Breast epithelium (tissue), 4 donors: ENCODE results near the gene PRXL2A. TPM values are rescaled to one million over a fixed set of nuclear protein-coding genes. Genes with fewer than 3 reads are reported as not detected.
A peak's percentile ranks its signal among the peaks of the same experiment; 100 is the strongest.

Experiments used
- DNase-seq, 2 donors: peaks; one replicate each; pipeline ENCODE4 v3.0.0-alpha.2; 2019; ENCODE audit warnings: low spot score in 2 of 2
- H3K27ac ChIP-seq, 2 donors: fragments of 200-600 bp; sonication (generic) in 1 of 2; one replicate each; pipeline ENCODE4 v1.5.1; 2016 to 2019; ENCODE audit warnings: mild to moderate bottlenecking in 1 of 2
- H3K27me3 ChIP-seq, 2 donors: fragments of 200-600 bp; sonication (generic) in 1 of 2; one replicate each; pipeline versions ENCODE4 v1.5.1 to v1.6.0; 2017 to 2019; ENCODE audit warnings: control low read depth in 1 of 2, mild to moderate bottlenecking in 1 of 2
- H3K36me3 ChIP-seq: fragments of 200-600 bp; one replicate; pipeline ENCODE4 v1.5.1; 2019
- H3K4me1 ChIP-seq, 2 donors: fragments of 200-600 bp; sonication (generic); one replicate each; pipeline ENCODE4 v1.5.1; 2016 to 2019; ENCODE audit warnings: control low read depth in 1 of 2
- H3K4me3 ChIP-seq, 3 donors: fragments of 200-600 bp; sonication (generic); 1 replicate in 2 of 3; 2 replicates in 1 of 3; pipeline ENCODE4 v1.5.1; 2016 to 2019; ENCODE audit warnings: mild to moderate bottlenecking in 3 of 3, moderate library complexity in 2 of 3
- H3K9me3 ChIP-seq, 2 donors: fragments of 200-600 bp; sonication (generic) in 1 of 2; one replicate each; pipeline ENCODE4 v1.5.1; 2016 to 2019; ENCODE audit warnings: control low read depth in 1 of 2
- POLR2A ChIP-seq: fragments of 450-650 bp; IDR thresholded peaks from one replicate; pipeline ENCODE4 v1.6.1; 2016; ENCODE audit warnings: antibody characterized with exemption, mild to moderate bottlenecking, moderate library complexity
- POLR2AphosphoS5 ChIP-seq, 3 donors: sonication (generic); formaldehyde crosslinking; IDR thresholded peaks; one replicate each; pipeline ENCODE4 v1.6.1; 2017; ENCODE audit warnings: antibody characterized with exemption in 3 of 3
- intact Hi-C: fragments of 100-400 bp; cut with DNase I; formaldehyde crosslinking; loops from one replicate; pipeline ENCODE4 v1.15.1; 2023; ENCODE audit warnings: low total_unique reads
- total RNA-seq, 3 donors: library from RNA; depleted of rRNA; stranded (reverse); fragments of >200 nt; gene quantifications; one replicate each; pipeline ENCODE4 v1.1.0, GENCODE V29; 2016
- TF ChIP-seq, protein P1 (sequence below), 3 donors: fragments of 450-650 bp; IDR thresholded peaks; one replicate each; pipeline ENCODE4 v1.5.1; 2016 to 2017; ENCODE audit warnings: antibody characterized with exemption in 3 of 3, mild to moderate bottlenecking in 3 of 3, moderate library complexity in 3 of 3

Gene PRXL2A
- total RNA-seq, 3 donors from 2014 or later = 82.3 to 547 (median 88.4) TPM

DNA sequence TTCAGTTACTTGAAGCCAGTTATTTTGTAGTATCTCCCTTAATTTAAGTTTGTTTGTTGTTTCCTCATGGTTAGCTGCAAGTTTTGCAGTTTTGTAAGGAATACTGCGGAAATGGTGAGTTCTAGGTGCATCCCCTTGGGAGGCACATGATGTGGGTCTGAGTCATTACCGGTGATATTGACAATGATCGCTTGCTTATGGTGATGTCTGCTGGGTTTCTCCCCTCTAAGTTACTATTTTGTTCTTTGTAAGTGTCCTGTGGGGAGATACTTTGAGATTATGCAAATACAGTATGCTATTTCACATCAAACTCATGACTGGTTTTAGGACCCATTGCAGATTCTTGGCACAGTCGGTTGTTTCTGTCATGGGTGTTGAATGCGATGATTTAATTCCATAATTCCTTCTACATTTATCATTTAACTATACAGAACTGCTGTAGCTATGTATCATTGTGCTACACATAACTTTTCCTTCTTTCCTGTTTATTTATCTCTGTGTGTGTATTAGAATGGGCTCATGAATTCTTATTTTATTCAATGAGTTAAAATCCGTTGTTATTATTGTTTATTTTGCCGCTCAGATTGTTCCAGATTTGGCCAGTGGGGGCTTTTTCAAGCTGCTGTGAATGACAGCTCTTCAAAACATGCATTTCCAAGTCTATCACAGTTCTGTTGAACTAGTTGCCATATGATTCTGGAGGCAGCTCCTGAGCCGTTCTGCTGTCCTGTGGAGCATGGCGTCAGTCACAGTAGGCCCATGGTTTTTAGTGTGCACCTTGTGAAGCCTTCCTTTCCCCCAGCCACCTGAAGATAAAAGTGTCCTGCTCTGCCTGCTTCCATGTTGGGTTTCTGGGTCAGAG lies 64.1 kb downstream of the PRXL2A start:
- DNase-seq = no peak
- intact Hi-C loops = no loop called here
- Histone ChIP-seq H3K4me1 (peaks cover 3 to 34% of the 10 kb centered on the region in 2 donors), H3K27me3 (no peaks in the 10 kb centered on the region), H3K9me3 (no peaks in the 10 kb centered on the region), H3K27ac (peak overlapping the region; percentile 57 to 75), H3K36me3 (no peaks in the 10 kb centered on the region), H3K4me3 (no peak overlapping the region)
- no peak for TF ChIP-seq POLR2A
- no peak for TF ChIP-seq POLR2AphosphoS5 (IDR thresholded peaks at IDR 0.05)
- TF ChIP-seq, protein P1, sequence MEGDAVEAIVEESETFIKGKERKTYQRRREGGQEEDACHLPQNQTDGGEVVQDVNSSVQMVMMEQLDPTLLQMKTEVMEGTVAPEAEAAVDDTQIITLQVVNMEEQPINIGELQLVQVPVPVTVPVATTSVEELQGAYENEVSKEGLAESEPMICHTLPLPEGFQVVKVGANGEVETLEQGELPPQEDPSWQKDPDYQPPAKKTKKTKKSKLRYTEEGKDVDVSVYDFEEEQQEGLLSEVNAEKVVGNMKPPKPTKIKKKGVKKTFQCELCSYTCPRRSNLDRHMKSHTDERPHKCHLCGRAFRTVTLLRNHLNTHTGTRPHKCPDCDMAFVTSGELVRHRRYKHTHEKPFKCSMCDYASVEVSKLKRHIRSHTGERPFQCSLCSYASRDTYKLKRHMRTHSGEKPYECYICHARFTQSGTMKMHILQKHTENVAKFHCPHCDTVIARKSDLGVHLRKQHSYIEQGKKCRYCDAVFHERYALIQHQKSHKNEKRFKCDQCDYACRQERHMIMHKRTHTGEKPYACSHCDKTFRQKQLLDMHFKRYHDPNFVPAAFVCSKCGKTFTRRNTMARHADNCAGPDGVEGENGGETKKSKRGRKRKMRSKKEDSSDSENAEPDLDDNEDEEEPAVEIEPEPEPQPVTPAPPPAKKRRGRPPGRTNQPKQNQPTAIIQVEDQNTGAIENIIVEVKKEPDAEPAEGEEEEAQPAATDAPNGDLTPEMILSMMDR (IDR thresholded peaks at IDR 0.05) = no peak

DNA sequence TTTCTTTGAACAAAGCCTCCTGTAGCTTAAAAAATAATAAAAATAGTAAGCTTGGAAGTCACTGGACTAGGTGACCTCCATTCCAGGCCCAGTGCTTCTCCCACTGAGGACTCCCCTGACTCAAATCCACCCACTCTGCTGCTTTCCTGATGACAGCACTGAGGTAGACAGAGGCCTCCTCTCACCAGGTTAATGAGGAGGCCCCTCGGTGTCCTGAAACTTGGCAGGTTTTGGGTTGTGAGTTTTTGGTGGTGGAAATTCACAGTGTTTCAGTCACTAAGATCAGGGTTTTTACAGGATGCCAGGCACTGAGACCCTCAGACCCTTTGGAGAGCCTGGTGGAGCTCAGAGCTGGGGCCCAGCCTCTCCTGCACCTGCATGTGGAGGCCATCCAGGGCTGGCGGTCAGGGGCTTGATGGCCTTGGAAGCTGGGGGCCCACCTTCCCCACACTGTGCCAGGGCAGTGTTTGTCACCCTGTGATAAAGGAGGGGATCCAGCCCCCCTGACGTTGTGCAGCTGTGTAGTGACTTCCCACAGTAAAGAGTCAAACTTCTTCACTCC lies 64.8 kb downstream of the PRXL2A start:
- Histone ChIP-seq H3K27me3 (no peaks in the 10 kb centered on the region), H3K9me3 (peaks cover 1 to 6% of the 10 kb centered on the region in 2 donors), H3K27ac (peak overlapping the region; percentile 57 to 75), H3K4me3 (no peak overlapping the region), H3K36me3 (no peaks in the 10 kb centered on the region), H3K4me1 (peaks cover 0 to 26% of the 10 kb centered on the region in 2 donors)
- no peak for DNase-seq
- intact Hi-C loops = no loop called here
- TF ChIP-seq, protein P1 (IDR thresholded peaks at IDR 0.05) = no peak
- TF ChIP-seq POLR2A = no peak
- no peak for TF ChIP-seq POLR2AphosphoS5 (IDR thresholded peaks at IDR 0.05)

DNA sequence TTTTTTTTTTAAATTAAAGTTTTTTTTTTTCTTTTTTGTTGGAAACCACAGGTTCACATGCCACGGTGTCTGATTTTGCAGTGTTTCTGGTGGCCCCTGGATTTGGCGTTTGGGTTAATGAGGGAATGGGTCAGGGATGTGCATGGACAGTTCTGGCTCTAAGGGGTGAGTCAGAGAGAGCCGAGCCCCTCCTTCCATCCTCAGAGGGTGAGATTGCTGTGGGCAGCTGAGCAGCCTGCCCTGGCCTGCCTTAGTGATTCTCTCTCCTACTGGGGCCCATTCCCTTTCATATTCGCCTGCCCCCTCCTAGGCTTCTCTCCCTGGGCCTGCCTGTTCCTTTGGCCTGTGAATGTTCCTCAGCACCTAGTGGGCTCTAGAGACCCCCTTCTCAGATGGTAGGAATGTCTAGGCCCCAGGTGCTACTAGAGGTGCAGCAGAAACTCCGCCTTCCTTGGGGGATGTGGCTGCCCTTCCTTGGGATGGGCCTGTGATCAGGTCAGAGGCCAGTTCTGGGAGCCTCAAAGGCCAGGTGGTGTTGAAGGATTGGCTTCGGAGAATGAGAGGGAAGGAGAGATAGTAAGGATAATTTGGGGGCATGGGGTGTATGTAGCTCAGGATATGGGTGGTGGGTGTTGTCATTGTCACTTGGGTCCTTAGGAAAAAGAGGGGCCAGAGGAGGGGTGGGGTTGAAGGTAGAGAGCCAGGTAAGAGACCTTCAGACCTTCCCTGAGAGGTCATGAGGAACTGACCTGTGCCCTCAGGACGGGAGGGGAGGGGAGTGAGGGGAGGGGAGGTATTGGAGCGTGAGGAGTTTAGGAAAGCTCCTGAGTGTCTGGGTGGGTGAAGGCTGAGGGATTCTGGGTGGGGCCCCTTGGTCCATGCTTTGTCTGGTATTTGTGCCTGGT lies 65.6 kb downstream of the PRXL2A start:
- DNase-seq = no peak
- H3K27me3 ChIP-seq = no peaks in the 10 kb centered on the region
- H3K27ac ChIP-seq = peak overlapping the region; percentile 57 to 76
- peaks cover 4 to 11% of the 10 kb centered on the region in 2 donors for H3K9me3 ChIP-seq
- TF ChIP-seq POLR2AphosphoS5 (IDR thresholded peaks at IDR 0.05) (no peak), POLR2A (no peak)
- TF ChIP-seq, protein P1 (IDR thresholded peaks at IDR 0.05) = no peak
- H3K4me3 ChIP-seq = no peak overlapping the region
- H3K4me1 ChIP-seq = peaks cover 0 to 19% of the 10 kb centered on the region in 2 donors
- H3K36me3 ChIP-seq = no peaks in the 10 kb centered on the region
- intact Hi-C loops = no loop called here

DNA sequence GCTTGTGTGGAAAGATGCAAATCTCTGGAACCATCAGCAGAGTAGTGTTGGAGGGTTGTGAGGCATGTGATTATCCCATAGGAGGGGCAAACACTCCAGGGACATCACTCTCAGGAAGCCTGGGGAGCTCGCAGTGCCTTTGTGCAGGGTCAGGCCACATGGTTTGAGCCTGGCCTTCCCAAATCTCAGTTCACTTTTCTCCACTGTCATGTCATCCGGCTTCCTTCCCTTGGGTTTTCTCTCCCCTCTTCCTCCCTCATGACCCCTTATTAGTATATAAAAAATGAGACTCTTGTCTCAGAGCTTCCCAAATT lies 66.2 kb downstream of the PRXL2A start:
- no peaks in the 10 kb centered on the region for H3K27me3 ChIP-seq
- no peak overlapping the region for H3K4me3 ChIP-seq
- intact Hi-C loops = no loop called here
- H3K36me3 ChIP-seq = no peaks in the 10 kb centered on the region
- DNase-seq = no peak
- peaks cover 0 to 14% of the 10 kb centered on the region in 2 donors for H3K4me1 ChIP-seq
- H3K9me3 ChIP-seq = peaks cover 4 to 11% of the 10 kb centered on the region in 2 donors
- peak overlapping the region; percentile 57 to 76 for H3K27ac ChIP-seq
- no peak for TF ChIP-seq POLR2AphosphoS5 (IDR thresholded peaks at IDR 0.05)
- TF ChIP-seq, protein P1 (IDR thresholded peaks at IDR 0.05) = no peak
- TF ChIP-seq POLR2A = no peak
